Astrocyte of the spinal cord (primary cell): ENCODE data around the gene ZFYVE21.

ENCODE experiments used
- DNase-seq: peaks from one replicate; pipeline ENCODE4 v3.0.0; 2011; ENCODE audit warnings: low read depth, low spot score
- H3K4me3 ChIP-seq: 2 replicates; pipeline ENCODE4 v1.5.1; 2011; ENCODE audit warnings: low read depth, mild to moderate bottlenecking, low read length, moderate library complexity
- in situ Hi-C: cut with HindIII; loops from 2 replicates; pipeline ENCODE4 v1.10.0; 2017; ENCODE audit warnings: low sequenced_read_pairs
- TF ChIP-seq, protein P1 (sequence below): IDR thresholded peaks from 2 replicates; pipeline ENCODE4 v1.5.1; 2012; ENCODE audit warnings: low read depth, mild to moderate bottlenecking, low read length, inconsistent platforms

ZFYVE21 gene

DNA sequence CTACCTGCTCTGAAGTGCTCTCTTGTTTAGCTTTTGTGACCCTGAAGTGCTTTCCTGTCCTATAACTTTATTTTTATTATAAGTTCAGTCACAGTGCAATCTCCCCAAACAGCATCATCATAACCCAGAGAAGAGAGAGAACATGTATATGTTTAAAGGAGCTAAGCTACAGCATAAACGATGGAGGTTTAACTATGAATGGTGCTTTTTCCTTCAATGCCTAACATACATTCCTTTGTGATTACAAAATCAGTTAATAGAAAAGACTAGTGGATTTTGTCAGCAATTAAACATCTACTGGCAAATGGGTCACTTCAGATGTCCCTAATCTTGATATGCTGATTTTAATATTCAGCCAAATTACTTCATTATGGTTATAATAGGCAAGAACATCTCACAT, 46.4 kb downstream of the ZFYVE21 start:
- no peak for DNase-seq
- TF ChIP-seq, protein P1, sequence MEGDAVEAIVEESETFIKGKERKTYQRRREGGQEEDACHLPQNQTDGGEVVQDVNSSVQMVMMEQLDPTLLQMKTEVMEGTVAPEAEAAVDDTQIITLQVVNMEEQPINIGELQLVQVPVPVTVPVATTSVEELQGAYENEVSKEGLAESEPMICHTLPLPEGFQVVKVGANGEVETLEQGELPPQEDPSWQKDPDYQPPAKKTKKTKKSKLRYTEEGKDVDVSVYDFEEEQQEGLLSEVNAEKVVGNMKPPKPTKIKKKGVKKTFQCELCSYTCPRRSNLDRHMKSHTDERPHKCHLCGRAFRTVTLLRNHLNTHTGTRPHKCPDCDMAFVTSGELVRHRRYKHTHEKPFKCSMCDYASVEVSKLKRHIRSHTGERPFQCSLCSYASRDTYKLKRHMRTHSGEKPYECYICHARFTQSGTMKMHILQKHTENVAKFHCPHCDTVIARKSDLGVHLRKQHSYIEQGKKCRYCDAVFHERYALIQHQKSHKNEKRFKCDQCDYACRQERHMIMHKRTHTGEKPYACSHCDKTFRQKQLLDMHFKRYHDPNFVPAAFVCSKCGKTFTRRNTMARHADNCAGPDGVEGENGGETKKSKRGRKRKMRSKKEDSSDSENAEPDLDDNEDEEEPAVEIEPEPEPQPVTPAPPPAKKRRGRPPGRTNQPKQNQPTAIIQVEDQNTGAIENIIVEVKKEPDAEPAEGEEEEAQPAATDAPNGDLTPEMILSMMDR, result no peak
- no peak overlapping the region for H3K4me3 ChIP-seq
- in situ Hi-C loops, result no loop called here

DNA sequence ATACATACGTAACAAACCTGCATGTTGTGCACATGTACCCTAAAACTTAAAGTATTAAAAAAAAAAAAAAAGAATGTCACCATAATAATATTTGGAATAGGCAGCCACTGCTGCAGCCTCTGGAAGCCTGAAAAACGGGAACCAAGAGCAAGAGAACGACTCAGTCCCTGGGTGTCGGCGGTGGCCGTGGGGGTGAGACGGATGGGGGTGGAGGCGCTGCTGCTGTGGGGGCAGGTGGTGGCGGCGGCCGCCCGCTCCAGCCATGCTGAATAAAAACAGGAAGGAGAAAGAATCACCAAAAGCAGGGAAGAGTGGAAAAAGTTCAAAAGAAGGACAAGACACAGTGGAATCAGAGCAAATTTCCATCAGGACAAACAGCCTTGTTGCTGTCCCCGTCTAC, 46.9 kb downstream of the ZFYVE21 start:
- TF ChIP-seq, protein P1, result no peak
- in situ Hi-C loops, result no loop called here
- no peak for DNase-seq
- H3K4me3 ChIP-seq, result no peak overlapping the region

DNA sequence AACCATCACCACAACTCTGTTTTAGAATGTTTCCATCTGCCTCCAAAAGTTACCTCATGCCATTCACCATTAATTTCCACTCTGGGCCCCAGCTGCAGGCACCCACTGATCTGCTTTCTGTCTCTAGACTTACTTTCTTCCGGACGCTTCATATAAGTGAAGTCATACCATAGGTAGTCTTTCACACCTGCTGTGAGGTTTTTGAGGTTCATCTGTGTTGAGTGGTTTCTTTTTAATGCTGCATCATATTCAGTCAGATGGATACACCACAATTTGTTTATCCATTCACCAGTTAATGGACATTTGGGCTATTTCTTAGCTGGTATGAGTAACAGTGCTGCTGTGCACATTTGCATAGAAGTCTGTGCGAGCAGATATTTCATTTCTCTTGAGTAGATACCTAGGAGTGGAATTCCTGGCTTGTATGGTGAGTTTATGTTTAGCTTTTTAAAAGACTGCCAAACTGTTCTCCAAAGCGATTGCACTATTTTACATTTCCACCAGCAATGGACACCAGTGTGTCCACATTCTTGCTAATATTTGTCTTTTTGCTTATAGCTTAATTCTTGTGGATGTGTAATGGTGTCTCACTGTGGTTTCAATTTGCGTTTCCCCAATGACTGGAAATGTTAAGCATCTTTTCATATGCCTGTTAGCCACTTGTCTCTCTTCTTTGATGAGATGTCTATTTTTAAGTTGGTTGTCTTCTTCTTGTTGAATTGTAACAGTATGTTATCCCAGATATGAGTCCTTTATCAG, 48.3 kb downstream of the ZFYVE21 start:
- in situ Hi-C loops, result no loop called here
- no peak for DNase-seq
- no peak overlapping the region for H3K4me3 ChIP-seq
- TF ChIP-seq, protein P1, result no peak

DNA sequence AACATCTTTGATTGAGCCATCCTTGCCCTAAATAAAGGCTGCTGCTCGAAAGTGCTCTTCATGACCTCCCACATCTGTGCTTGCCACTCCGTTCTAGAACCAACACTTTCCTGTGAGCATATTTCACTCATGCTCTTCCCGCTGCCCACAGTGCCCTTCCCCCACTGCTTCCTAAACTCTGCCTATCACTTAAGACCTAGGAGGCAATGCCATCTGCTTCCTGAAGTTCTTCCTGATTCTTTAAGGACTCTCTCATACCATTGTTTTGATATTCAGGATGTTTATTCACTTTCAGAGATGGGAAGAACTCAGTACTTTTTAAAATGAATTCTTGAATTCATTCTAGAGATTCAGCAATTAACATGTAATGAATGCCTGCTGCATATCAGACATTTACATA, 49.9 kb downstream of the ZFYVE21 start:
- in situ Hi-C loops, result no loop called here
- DNase-seq, result no peak
- H3K4me3 ChIP-seq, result no peak overlapping the region
- TF ChIP-seq, protein P1, result no peak

DNA sequence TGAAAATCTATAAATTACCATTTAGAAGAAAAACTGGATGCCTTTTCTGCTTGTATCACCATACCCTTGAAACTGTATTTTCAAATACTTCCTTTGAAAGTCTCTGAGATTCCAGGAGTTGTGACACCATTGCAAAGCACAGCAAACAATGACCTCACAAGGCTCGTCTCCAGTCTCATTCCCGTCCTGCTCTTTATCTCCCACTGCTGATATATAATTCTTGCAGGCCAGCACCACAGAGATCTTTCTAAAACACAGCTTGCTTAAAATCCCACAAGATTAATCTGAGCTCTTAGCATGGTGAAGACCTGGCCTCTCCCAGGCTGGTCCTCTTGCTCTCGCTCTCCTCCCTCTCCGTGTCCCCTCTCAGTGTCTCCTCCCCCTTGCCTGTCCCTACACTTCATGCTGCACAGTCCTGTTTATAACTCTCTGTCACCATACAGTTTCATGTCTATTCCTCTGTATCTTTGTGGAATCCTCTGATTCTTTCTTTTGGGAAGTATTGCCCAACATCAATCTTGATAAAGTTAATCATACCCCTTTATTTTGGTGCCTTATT, 51.8 kb downstream of the ZFYVE21 start:
- in situ Hi-C loops, result no loop called here
- DNase-seq, result no peak
- H3K4me3 ChIP-seq, result no peak overlapping the region
- TF ChIP-seq, protein P1, result no peak

DNA sequence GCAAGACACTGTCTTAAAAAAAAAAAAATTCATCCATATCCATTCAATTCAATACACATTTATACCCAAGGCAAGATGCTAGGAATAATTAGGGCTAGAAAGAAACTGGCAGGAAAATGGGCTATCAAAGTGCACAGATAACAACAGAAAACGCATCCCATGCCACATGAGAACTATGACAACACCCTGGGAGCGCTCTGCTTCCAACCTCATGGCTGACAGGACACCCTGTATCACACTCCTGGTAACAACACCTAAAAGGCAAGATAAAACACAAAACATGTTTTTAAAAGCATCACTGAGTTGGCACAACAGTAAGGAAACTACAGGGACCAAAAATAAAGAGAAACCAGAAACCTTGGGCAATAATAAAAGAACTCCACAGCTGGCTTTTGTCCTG, 54.9 kb downstream of the ZFYVE21 start:
- in situ Hi-C loops, result no loop called here
- no peak overlapping the region for H3K4me3 ChIP-seq
- DNase-seq, result no peak
- TF ChIP-seq, protein P1, result no peak
